Transverse colon (tissue), 3 donors: ENCODE data around the gene PRCD.

Experiments used
- CTCF ChIP-seq, 5 experiments: fragments of 200-600 bp in 3 of 5; fragments of 450-650 bp in 2 of 5; sonication (generic) in 3 of 5; IDR thresholded peaks; 1 replicate in 2 of 5; 2 replicates in 3 of 5; pipeline ENCODE4 v1.5.1; 2016 to 2017; ENCODE audit warnings: antibody characterized with exemption in 5 of 5, inconsistent platforms in 3 of 5, mild to moderate bottlenecking in 2 of 5, moderate library complexity in 1 of 5
- EP300 ChIP-seq: sonication (generic); formaldehyde crosslinking; IDR thresholded peaks from one replicate; pipeline ENCODE4 v1.6.1; 2017; ENCODE audit warnings: antibody characterized with exemption, low read depth
- POLR2A ChIP-seq: fragments of 450-650 bp; IDR thresholded peaks from one replicate; pipeline ENCODE4 v1.6.1; 2016; ENCODE audit warnings: antibody characterized with exemption, mild to moderate bottlenecking, moderate library complexity

- TF ChIP-seq CTCF (IDR thresholded peaks at IDR 0.05), result no peak
- no peak for TF ChIP-seq POLR2A
- no peak for TF ChIP-seq EP300
These were observed 48.3 kb downstream of the PRCD start for GRCh38 chr17:76588182-76588581.
